ENCODE results near the gene IRAG1. TPM values are rescaled to one million over a fixed set of nuclear protein-coding genes. Genes with fewer than 3 reads are reported as not detected.

IRAG1 gene
- total and polyA plus RNA-seq, 2 experiments from 2014 or later: 1.5 to 2.7 TPM

- TF ChIP-seq ZNF462 (CRISPR knock-in tag; IDR thresholded peaks at IDR 0.05): no peak
- TF ChIP-seq JUNB (IDR thresholded peaks at IDR 0.05; ENCODE audit: unreplicated experiment): no peak
- no peak for TF ChIP-seq CTCF (conservative IDR thresholded peaks at IDR 0.05; ENCODE audit: low read depth in 2 of 2)
- no peak for TF ChIP-seq EZH2 (IDR thresholded peaks at IDR 0.05; ENCODE audit: low read depth, unreplicated experiment)
- no peak for TF ChIP-seq ETS1 (IDR thresholded peaks at IDR 0.05)
- no peak for TF ChIP-seq POLR2AphosphoS5 (IDR thresholded peaks at IDR 0.05; ENCODE audit: low read depth)
- TF ChIP-seq ZNF331 (CRISPR knock-in tag; IDR thresholded peaks at IDR 0.05; ENCODE audit: low read depth): no peak
These were observed 38.8 kb downstream of the IRAG1 start (continued) for GRCh38 chr11:10654811-10655150.
